Right renal pelvis (tissue), 4 donors: Measurements from ENCODE around the gene C1orf21. TPM values are rescaled to one million over a fixed set of nuclear protein-coding genes. Genes with fewer than 3 reads are reported as not detected.

Experiments used
- DNase-seq, 4 donors: peaks; one replicate each; pipeline ENCODE4 v3.0.0-alpha.2; 2013; ENCODE audit warnings: low read depth in 4 of 4, low spot score in 3 of 4, missing footprints in 1 of 4
- polyA plus RNA-seq, 4 donors: library from polyadenylated mRNA; unstranded; fragments of 120-200 nt; gene quantifications; one replicate each; pipeline ENCODE4 v1.2.1, GENCODE V29; 2013; ENCODE audit not compliant: insufficient read length in 4 of 4

The C1orf21 gene
- polyA plus RNA-seq, 4 donors = 38.0 to 44.9 (median 40.7) TPM

DNA sequence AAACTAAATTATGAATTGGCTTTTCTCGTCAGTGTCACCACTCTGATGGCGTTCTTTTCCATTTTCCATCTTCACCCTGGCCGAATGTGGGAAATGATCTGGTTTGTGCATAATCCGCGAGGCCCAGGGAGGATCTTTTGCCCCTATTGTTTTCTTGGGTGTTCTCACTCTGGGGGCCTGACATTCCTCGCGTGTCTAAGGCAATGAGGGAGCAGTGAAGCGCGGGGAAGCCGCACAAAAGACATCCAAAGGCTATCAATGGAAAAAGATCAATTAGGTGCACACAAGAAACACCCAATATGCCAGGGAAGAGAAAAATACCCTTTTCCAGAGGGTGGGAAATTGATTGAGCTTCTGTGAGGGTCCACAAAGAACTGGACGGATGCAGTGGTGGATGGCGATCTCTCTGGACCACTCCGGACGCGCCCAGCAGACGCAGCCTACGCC, 941 bp upstream of the C1orf21 start:
- no peak for DNase-seq

DNA sequence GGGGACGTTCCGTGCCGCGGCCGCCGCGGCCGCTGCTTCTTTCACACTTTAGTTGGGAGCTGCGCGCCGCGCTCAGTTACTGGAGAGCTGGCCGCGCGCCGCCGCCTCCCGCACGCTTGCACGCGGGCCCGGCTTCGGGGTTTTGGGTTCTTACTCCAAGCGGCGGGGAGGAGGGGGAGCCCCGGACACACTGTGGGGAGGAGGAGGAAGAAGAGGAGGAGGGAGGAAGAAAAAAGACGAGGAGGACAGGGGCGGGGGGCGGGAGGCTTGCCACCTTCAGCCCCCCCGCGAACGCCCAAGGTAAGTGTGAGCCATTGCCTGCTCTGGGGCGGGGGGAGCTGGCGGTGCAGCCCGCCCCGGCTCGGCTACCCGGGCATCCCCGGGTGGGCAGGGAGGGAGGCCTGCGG, 243 bp downstream of the C1orf21 start:
- DNase-seq = no peak

DNA sequence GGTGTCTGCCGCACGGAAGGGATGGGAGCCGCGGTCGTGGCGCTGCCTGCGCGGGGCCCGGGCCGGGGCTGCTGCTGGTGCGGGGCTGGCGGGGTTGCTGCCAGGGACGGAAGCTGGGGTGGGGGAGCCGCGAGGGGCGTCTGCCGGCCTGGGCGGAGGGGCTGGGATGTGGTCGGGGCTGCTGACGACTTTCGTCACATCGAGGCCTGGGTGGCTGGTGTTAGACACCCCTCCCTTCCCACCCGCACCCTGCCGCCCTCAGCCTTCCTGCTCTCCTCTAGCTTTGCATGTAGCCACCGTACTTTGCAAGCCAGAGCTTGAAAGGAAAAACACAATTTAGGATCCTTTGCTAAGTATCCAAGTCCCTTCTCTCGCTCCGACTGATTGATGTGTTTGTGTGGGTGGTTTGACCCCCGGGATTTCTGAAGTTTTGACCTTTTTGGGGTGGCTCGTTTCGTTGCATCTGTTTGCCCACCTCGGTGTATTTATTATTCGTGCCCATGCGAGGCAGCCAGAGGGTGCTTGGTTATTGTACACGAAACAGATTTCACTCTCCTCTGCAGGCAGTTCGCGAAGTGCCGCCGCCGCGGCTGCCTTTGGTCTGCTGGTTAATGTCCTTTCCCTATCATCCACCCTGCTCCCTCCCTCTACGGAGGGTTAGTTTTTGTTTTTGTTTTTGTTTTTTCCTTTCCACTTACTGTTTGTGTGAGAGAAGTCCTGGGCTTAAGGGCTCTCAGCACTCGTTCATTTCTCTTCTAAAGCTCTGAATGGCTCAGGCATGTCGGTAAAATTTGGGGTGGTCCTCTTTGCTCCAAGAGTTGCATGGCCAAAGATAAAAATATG, 868 bp downstream of the C1orf21 start:
- DNase-seq = peak in 2 of 4 donors; percentile 31 to 32

DNA sequence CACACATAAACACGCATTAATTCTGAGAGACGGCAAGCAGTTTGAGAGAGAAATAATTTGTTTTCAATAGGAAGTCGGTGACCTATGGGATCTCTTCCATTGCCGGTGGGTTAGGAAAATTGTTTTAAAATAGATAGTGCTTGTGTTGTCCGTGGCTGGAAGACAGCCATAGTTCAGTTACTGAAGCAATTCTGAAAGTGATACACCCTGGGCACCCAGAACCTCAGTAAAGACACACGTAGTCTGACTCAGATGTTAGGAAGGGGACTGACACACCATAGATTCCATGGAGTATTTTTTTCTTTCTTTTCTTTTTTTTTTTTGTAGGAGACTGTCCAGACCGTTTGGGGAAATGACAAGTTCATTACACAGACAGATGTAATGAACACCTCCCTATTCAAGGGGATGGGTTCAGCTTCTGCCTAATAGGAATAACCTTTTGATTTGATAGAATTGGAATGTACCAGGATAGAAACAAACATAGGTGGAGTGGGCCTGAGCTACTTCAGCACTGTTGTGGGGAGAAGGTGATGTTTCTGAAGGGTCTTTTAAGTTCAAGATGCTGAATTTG, 1.6 kb downstream of the C1orf21 start:
- no peak for DNase-seq

DNA sequence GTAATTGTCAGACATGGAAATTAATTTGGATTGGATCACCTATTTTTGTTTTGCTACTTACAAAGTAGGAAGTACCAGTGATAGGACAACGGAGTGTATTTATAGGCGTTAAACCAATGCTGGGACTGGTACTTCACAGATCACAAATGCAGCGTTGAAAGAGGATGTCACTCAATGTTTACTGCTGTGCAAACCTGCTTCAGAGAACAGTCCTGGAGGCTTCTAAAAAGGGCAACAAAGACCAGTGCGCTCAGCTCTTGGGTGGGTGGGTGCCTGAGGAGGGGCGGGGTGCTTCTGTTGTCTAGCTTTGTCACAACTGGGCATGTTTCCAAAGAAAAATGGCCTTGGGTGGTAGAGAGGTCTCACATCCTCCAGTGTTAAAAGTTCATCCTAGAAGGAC, 2.1 kb downstream of the C1orf21 start:
- DNase-seq = no peak

DNA sequence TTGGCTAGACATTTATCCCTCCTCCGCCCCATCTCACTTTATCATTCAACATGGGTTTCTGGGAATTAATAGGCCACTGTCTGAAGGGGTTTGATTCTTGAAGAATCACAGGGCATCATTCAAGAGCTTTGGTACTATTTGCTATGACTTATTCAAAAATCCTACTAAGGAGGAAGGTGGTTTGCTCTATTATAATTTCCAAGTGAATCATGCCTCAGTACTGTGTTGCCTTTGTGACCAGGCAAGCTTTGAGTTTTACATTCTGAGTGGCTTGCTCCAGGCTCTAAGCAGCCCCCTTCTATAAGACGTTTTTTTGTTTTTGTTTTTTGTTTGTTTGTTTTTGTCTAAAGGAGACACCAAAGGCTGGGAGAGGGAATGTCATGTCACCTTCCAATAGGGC, 2.6 kb downstream of the C1orf21 start:
- no peak for DNase-seq

DNA sequence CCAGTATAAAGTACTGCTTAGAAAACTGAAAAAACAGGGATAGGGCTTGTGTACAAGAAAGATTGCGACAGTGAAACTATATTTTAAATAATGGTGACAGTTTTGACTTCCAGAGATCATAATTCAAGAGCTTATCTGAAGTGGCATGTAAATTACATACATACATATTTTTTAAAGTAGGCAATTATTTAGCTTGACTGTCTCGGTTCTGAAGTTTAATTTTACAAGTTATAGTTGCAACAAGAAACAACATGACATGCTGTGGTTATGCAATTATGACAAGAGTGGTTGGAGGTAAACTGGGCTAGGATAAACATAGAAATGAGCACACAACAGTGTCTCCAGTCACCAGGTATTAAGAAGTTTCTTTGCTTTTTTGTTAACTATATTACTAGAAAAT, 4.1 kb downstream of the C1orf21 start:
- DNase-seq = no peak

DNA sequence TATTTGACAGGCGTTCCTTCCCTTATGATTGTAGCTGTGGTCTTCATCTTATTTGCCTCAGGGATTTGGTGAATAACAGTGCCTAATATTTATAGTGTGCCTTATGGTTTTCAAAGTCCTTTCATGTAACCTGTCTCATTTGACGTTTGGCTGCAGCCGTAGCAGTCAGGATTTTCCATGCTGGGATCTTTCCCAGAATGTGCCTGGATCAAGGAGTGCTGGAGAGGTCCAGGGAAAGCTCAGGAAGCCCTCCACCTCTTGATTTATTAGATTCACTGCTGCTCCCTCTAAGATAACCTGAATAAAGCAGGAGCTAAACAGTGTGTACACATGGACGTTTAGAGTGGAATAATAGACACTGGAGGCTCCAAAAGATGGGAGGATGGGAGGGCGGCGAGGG, 5.2 kb downstream of the C1orf21 start:
- DNase-seq = no peak

DNA sequence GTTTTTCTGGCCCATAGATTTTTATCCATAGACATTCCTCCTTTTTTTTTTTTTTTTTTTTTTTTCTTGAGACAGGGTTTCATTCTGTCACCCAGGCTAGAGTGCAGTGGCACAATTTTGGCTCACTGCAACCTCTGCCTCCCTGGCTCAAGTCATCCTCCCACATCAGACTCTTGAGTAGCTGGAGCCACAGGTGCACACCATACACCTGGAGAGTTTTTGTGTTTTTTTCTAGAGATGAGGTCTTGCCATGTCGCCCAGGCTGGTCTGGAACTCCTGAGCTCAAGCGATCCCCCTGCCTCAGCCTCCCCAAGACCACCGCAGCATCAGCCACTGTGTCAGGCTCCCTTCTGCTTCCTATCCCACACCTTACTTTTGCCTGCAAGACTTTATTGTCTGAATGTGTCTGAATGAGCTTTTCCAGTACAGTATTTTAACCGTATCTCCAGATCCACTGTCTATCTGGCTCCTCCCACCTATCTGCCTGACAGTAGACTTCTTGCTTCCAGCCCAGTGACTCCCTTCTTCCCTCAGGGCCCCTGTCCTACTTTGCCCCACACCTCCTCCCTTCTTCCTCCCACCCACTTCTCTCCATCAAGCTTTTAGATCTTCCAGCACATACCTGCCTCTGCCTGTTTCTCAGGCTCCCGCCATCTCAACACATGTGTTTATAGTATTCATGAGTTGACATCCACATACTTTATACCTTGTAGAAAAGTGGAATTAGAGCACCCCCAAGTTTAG, 6.1 kb downstream of the C1orf21 start:
- no peak for DNase-seq

DNA sequence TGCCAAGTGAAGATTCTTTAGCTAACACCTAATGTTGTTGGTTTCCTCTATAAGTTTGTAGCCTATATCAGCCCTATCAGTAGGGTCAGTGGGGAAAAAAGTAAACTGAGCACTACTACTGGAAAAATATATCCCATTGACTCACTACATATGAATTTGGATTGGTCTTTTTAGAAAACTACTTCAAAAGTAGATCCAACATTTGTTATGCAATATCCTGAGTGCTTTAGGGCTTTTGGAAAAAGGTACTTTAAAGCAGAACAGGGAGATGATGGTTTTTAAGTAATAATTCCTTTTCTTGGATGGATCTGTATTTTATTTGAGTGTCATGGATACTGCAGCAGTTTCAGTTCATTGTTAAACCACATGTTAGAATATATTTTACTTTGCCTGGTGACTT, 7.1 kb downstream of the C1orf21 start:
- no peak for DNase-seq

DNA sequence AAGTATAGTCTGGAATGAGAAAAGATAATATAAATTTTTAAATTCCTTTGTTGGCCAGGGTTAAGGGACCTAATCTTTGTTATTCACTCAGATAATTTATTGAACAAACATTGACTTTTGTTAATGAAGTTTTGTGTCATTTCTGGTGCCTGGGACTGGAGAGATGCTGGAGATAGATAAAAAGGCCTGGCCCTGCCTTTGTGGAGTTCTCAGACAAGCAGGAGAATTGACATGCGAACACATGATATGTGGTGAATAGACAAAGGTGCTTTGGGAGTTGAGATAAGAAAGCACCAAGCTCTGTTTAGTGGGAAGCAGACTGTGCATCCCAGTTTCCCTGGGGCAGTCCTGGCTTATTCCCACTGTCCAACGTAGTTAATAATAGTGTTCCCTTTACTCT, 8.5 kb downstream of the C1orf21 start:
- DNase-seq = no peak

DNA sequence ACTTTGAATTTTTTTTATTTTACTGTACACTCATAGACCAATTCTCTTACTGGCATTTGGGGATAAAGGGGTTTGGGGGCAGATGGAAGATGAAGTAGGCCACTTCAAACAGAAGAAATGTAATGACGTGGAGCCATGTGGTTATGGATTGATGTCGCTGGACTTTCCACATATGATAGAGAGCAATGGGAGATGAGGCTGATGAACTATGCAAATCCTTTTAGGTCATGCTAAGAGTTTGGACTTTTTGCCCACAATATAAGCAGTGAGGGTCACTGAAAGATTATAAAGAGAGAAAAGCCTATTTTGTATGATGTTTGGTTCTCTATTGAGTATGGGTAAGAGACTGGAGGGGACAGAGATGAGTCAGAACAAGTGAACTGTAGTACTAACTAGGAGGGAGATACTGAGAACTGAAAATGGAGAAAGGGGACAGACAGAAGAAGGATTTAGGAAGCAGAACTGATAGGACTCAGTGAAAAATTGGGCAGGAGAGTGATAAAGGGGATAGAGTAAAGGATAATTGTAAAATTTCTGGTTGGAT, 9.2 kb downstream of the C1orf21 start:
- DNase-seq = no peak

DNA sequence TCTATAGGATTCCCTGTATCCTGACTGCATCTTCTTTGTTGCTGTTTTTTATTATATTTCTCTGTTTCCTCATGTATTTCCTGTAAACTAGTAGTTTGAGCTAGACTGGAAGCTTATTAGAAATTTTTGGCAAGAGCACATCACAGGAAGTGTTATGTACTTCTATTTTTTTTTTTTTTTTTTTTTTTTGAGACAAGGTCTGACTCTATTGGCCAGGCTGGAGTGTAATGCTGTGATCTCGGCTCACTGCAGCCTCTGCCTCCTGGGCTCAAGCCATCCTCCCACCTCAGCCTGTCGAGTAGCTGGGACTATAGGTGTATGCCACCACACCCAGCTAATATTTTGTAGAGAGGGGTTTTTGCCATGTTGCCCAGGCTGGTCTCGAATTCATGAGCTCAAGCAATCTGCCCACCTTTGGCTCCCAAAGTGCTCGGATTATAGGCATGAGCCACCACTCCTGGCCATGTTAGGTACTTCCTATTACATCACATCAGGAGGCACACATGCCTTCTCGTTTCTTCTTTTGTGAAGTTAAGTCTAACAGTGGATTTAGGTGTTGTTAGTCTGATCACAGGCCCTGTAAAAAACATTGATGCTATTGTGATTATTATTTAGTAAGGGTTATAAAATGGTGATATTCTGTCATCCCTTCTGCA, 12.5 kb downstream of the C1orf21 start:
- DNase-seq = no peak

DNA sequence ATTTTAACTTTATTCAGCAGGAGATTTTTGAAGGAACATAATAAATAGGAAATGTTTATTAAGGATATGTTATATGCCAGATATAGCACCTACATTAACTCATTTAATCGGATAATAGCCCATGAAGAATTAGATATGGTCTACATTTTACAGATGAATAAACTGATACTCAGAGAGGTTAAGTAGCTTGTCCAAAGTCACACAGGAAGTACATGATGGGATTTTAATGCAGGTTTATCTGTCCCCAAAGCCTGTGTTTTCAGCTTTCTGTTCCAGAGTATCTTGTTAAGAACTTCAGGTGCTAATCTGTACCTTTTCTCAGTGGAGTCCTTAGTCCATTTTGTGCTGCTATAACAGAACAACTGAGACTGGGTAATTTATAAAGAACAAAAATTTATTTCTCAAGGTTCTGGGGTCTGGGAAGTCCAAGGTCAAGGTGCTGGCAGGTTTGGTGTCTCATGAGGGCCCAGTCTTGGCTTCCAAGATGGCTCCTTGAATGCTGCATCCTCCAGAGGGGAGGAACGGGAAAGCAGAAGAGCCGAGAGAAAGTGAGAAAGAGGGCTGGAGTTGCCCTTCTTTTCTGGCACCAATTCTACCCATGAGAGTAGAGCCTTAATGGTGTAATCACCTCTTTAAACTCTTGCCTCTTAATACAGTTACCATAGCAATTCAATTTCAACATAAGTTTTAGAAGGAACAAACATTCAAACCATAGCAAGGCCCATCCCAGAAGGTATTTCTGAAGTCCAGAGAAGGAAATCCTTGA, 17.3 kb downstream of the C1orf21 start:
- no peak for DNase-seq

DNA sequence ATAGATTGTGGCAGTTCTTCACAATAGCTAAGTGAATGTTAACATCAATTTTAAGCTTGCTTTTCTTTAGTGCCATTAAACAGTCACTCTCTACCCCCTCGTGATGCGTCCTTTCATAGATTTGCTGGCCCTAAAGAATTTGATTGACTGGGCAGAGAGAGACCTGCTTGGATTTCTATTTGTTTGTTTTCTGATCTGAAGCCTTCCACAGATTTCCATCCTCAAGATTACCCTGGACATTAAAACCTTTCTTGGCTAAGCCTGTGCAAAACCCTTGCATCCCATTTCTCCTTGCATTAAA, 17.8 kb downstream of the C1orf21 start:
- DNase-seq = no peak

DNA sequence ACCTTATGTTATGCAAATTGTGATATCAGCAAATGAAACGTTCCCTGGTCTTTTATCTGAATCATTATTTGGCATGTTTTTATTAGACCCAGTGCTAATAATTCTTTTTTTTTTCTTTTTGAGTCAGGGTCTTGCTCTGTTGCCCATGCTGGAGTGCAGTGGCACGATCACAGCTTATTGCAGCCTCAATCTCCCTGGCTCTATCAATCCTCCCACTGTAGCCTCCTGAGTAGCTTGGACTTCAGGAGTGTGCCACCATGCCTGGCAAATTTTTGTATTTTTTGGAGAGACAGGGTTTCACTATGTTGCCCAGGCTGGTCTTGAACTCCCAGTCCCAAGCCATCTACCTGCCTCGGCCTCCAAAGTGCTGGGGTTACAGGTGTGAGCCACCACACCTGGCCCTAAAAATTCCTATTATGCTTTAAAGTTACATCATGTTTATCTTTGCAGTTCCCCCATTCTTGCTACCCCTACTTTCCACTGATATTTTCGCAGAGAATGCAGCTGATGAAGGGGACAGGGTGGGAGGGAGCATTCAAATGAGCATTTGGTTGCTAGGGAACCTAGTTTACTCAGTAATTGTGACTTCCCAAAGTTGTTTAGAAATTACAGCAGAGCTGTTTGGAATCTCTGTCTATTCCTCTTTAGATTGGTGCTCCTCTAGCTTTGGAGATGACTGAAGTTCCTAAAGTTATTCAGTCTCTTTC, 18.4 kb downstream of the C1orf21 start:
- no peak for DNase-seq

DNA sequence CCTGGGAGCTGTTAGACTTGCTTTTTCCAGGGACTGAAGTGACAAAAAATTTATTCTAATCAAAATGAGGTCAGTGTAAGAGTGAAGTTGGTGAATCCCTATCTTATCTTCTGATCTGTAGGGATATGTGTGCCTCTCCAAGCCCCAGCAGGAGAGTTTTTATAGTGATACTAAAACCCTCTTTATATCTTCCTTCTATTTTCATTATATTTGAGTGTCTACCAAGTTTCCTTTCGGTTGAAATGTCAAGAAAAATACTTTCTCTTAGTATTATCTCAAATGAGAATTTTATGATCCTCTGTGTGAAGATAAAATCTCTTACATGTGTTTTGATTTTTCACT, 18.9 kb downstream of the C1orf21 start:
- no peak for DNase-seq

DNA sequence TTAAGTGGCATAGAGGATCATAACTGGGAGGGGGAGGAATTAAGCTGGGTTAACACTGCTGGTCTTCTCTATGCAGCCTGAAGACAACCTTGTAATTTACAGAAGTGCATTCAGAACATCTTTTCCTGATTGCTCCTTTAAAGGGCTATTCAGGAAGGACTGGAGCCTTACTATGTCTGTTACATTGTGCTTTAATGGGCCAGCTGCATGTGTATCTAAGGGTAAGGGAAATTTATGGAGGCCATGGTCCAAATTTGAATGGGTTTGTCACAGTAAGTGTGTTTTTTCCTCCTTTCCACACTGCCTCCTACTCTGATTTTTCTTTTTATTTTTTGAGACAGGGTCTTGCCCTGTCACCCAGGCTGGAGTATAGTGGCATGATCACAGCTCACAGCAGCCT, 19.6 kb downstream of the C1orf21 start:
- no peak for DNase-seq

DNA sequence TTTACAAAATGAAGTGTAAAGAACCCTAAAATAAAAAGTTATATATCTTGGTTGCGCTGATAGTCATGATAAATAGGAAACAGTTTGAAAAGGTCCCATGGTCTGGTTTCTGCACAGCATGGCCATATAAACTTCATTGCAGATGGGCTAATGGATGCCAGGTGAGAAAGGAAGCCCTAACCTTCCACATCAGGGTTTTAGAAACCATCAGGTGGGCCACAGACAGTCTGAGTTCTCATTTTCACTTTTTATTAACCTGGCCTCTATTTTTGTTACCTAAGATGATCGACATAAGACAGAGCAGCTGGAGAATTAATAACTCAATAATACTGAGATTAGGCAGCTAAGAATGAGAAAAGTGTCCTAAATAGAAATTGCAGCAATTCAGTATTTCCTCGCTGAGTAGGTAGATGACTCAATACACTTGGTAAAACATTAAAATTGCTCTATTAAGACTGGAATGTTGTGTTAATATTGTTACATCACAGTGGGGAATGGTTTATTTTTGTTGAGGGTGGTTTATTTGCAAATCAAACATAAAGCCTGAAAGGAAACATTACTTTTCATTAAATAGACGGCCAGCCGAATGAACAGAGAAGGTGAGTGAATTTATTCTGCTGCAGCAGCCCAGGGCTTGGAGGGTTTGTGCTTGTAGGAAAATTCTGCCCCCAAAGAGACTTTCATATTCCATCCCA, 21.1 kb downstream of the C1orf21 start:
- no peak for DNase-seq
